Chondrocyte (in vitro differentiated cells): ENCODE measurements around the gene ALK. TPM values are rescaled to one million over a fixed set of nuclear protein-coding genes. Genes with fewer than 3 reads are reported as not detected.

Experiments used
- DNase-seq: peaks from one replicate; pipeline ENCODE4 v3.0.0; 2021; ENCODE audit warnings: mixed read lengths, low spot score
- H3K27ac Mint-ChIP-seq: one replicate; pipeline ENCODE4 v1.8.0; 2021; ENCODE audit warnings: mild to moderate bottlenecking, moderate library complexity, mixed read lengths; ENCODE audit not compliant: unreplicated experiment
- H3K27me3 Mint-ChIP-seq: 2 replicates; pipeline ENCODE4 v1.8.0; 2021; ENCODE audit warnings: low read depth, mixed read lengths
- H3K36me3 Mint-ChIP-seq: 2 replicates; pipeline ENCODE4 v1.8.0; 2021; ENCODE audit warnings: low read depth, mixed read lengths
- H3K4me1 Mint-ChIP-seq: 2 replicates; pipeline ENCODE4 v1.8.0; 2021; ENCODE audit warnings: low read depth, mild to moderate bottlenecking, mixed read lengths
- H3K4me3 Mint-ChIP-seq: one replicate; pipeline ENCODE4 v1.8.0; 2021; ENCODE audit warnings: mild to moderate bottlenecking, moderate library complexity, mixed read lengths; ENCODE audit not compliant: unreplicated experiment
- H3K9me3 Mint-ChIP-seq: 2 replicates; pipeline ENCODE4 v1.8.0; 2021; ENCODE audit warnings: low read depth, mixed read lengths
- CTCF ChIP-seq: fragments of 200-600 bp; sonication (generic); IDR thresholded peaks from 2 replicates; pipeline ENCODE4 v1.5.0; 2021; ENCODE audit warnings: antibody characterized with exemption, mild to moderate bottlenecking, moderate library complexity
- total RNA-seq: library from RNA; stranded (reverse); gene quantifications from 3 replicates; pipeline ENCODE4 v1.2.1, GENCODE V29; 2021

Gene ALK
- total RNA-seq, 1 donor from 2014 or later, result 0.07 TPM

- no peaks in the 10 kb centered on the region for H3K36me3 Mint-ChIP-seq
- TF ChIP-seq CTCF, result no peak
- no peaks in the 10 kb centered on the region for H3K9me3 Mint-ChIP-seq
- no peak overlapping the region for H3K27ac Mint-ChIP-seq
- H3K4me3 Mint-ChIP-seq, result no peak overlapping the region
- no peak for DNase-seq
- no peaks in the 10 kb centered on the region for H3K27me3 Mint-ChIP-seq
- peaks cover 13% of the 10 kb centered on the region for H3K4me1 Mint-ChIP-seq
These were observed 480.3 kb downstream of the ALK start for GRCh38 chr2:29440921-29441623.

- Mint-ChIP-seq H3K36me3 (no peaks in the 10 kb centered on the region), H3K9me3 (peaks cover 2% of the 10 kb centered on the region), H3K27ac (no peak overlapping the region), H3K4me3 (no peak overlapping the region), H3K27me3 (peaks cover 5% of the 10 kb centered on the region), H3K4me1 (no peaks in the 10 kb centered on the region)
- no peak for DNase-seq
- TF ChIP-seq CTCF, result no peak
These were observed 487.5 kb downstream of the ALK start for GRCh38 chr2:29433920-29434319.

GRCh38 chr2:29433128-29433527, 488.3 kb downstream of the ALK start:
- no peak for TF ChIP-seq CTCF
- Mint-ChIP-seq H3K4me1 (no peaks in the 10 kb centered on the region), H3K4me3 (no peak overlapping the region), H3K9me3 (peaks cover 3% of the 10 kb centered on the region), H3K27ac (no peak overlapping the region), H3K27me3 (peaks cover 5% of the 10 kb centered on the region), H3K36me3 (no peaks in the 10 kb centered on the region)
- no peak for DNase-seq

GRCh38 chr2:29431485-29431884, 489.9 kb downstream of the ALK start:
- no peak for TF ChIP-seq CTCF
- Mint-ChIP-seq H3K9me3 (peaks cover 6% of the 10 kb centered on the region), H3K27ac (no peak overlapping the region), H3K36me3 (no peaks in the 10 kb centered on the region), H3K27me3 (peaks cover 5% of the 10 kb centered on the region), H3K4me3 (no peak overlapping the region), H3K4me1 (no peaks in the 10 kb centered on the region)
- DNase-seq, result no peak

GRCh38 chr2:29430382-29431112, 490.8 kb downstream of the ALK start:
- H3K27me3 Mint-ChIP-seq, result peaks cover 3% of the 10 kb centered on the region

More at GRCh38 chr2:29430382-29431112, 490.8 kb downstream of the ALK start:
- peaks cover 6% of the 10 kb centered on the region for H3K9me3 Mint-ChIP-seq
- no peak overlapping the region for H3K27ac Mint-ChIP-seq
- H3K4me3 Mint-ChIP-seq, result no peak overlapping the region
- no peaks in the 10 kb centered on the region for H3K4me1 Mint-ChIP-seq
- no peak for DNase-seq
- no peaks in the 10 kb centered on the region for H3K36me3 Mint-ChIP-seq
- TF ChIP-seq CTCF, result no peak
